ENCODE data around the gene DLGAP1.

- TF ChIP-seq, protein P1, sequence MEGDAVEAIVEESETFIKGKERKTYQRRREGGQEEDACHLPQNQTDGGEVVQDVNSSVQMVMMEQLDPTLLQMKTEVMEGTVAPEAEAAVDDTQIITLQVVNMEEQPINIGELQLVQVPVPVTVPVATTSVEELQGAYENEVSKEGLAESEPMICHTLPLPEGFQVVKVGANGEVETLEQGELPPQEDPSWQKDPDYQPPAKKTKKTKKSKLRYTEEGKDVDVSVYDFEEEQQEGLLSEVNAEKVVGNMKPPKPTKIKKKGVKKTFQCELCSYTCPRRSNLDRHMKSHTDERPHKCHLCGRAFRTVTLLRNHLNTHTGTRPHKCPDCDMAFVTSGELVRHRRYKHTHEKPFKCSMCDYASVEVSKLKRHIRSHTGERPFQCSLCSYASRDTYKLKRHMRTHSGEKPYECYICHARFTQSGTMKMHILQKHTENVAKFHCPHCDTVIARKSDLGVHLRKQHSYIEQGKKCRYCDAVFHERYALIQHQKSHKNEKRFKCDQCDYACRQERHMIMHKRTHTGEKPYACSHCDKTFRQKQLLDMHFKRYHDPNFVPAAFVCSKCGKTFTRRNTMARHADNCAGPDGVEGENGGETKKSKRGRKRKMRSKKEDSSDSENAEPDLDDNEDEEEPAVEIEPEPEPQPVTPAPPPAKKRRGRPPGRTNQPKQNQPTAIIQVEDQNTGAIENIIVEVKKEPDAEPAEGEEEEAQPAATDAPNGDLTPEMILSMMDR (conservative IDR thresholded peaks at IDR 0.05; ENCODE audit: low read depth in 2 of 2), result no peak
- TF ChIP-seq ZNF331 (CRISPR knock-in tag; IDR thresholded peaks at IDR 0.05; ENCODE audit: low read depth), result no peak
- TF ChIP-seq POLR2AphosphoS5 (IDR thresholded peaks at IDR 0.05; ENCODE audit: low read depth), result no peak
- TF ChIP-seq EZH2 (IDR thresholded peaks at IDR 0.05; ENCODE audit: low read depth, unreplicated experiment), result no peak
- TF ChIP-seq, protein P2, sequence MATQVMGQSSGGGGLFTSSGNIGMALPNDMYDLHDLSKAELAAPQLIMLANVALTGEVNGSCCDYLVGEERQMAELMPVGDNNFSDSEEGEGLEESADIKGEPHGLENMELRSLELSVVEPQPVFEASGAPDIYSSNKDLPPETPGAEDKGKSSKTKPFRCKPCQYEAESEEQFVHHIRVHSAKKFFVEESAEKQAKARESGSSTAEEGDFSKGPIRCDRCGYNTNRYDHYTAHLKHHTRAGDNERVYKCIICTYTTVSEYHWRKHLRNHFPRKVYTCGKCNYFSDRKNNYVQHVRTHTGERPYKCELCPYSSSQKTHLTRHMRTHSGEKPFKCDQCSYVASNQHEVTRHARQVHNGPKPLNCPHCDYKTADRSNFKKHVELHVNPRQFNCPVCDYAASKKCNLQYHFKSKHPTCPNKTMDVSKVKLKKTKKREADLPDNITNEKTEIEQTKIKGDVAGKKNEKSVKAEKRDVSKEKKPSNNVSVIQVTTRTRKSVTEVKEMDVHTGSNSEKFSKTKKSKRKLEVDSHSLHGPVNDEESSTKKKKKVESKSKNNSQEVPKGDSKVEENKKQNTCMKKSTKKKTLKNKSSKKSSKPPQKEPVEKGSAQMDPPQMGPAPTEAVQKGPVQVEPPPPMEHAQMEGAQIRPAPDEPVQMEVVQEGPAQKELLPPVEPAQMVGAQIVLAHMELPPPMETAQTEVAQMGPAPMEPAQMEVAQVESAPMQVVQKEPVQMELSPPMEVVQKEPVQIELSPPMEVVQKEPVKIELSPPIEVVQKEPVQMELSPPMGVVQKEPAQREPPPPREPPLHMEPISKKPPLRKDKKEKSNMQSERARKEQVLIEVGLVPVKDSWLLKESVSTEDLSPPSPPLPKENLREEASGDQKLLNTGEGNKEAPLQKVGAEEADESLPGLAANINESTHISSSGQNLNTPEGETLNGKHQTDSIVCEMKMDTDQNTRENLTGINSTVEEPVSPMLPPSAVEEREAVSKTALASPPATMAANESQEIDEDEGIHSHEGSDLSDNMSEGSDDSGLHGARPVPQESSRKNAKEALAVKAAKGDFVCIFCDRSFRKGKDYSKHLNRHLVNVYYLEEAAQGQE (IDR thresholded peaks at IDR 0.05; ENCODE audit: unreplicated experiment), result no peak
- no peak for TF ChIP-seq EZH2phosphoT487 (IDR thresholded peaks at IDR 0.05; ENCODE audit: unreplicated experiment)
- no peak for TF ChIP-seq ZNF114 (CRISPR knock-in tag; IDR thresholded peaks at IDR 0.05)
- TF ChIP-seq ETS1 (IDR thresholded peaks at IDR 0.05), result no peak
- no peak for TF ChIP-seq CREB1 (CRISPR knock-in tag; IDR thresholded peaks at IDR 0.05; ENCODE audit: low read depth)
- no peak for TF ChIP-seq JUNB (IDR thresholded peaks at IDR 0.05; ENCODE audit: unreplicated experiment)
- TF ChIP-seq STAT1 (IDR thresholded peaks at IDR 0.05; ENCODE audit: unreplicated experiment), result no peak
Observed at GRCh38 chr18:3494245-3494526, 960.9 kb downstream of the DLGAP1 start.

Data from GM23338 (cell line).